Measurements from ENCODE around the gene PLEKHH3. TPM values are rescaled to one million over a fixed set of nuclear protein-coding genes. Genes with fewer than 3 reads are reported as not detected.

PLEKHH3 gene
- total RNA-seq, 2 experiments from 2014 or later, result 0.62 to 0.77 TPM

DNA sequence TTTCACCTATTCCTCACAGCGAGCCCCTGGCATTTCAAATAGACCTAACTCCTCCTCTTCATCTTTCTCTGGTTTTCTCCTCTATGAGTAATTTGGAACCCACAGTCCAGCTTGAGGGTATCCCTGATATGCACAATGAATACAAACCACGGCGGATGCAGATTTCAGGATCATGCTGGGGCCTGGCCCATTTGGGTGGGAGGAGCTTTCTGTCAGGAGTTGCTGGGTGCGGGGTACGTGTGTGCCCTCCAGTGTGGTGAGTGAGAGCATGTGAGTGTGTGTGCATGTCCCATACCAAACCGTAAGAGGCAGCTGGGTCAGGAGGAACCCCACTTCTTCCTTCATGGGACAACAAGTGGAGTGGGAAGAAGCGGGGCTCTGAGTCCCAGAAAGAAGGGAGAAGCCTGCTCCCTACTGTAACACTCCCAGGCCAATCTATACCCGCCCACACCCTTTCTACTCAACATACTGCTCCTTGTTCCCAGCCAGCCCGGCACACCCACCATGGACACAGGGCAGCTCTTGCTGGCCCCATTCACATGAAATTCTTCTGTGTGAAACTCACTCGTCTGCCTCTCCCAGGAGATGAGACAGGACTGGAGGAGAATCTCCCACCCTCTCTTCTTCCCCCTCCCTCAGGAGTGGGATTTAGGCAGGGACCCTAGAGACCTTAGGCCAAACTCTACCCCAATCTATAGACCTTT is 23.9 kb upstream of the PLEKHH3 start:
- intact Hi-C loops (cut with micrococcal nuclease), result loop anchor here (10.0 kb wide), 1 partner anchor 64 kb away; the partner anchor contains the start of gene RAMP2
- Mint-ChIP-seq H3K4me1 (ENCODE audit: low read depth) (peaks cover 11% of the 10 kb centered on the region), H3K27me3 (ENCODE audit: low read depth) (no peaks in the 10 kb centered on the region), H3K27ac (no peak overlapping the region), H3K4me3 (no peak overlapping the region), H3K36me3 (ENCODE audit: low read depth) (peaks cover 28% of the 10 kb centered on the region), H3K9me3 (no peaks in the 10 kb centered on the region)
- CTCF ChIA-PET, result no interaction called here
- no peak for DNase-seq

- H3K9me3 Mint-ChIP-seq, result no peaks in the 10 kb centered on the region
- CTCF ChIA-PET, result interaction anchor here (0.6 kb wide), 1 partner anchor 264 kb away, joined by 3 read pairs; no protein-coding TSS in a partner anchor
- H3K36me3 Mint-ChIP-seq (ENCODE audit: low read depth), result peaks cover 18% of the 10 kb centered on the region
- peaks cover under 1% of the 10 kb centered on the region for H3K4me1 Mint-ChIP-seq (ENCODE audit: low read depth)
- no peaks in the 10 kb centered on the region for H3K27me3 Mint-ChIP-seq (ENCODE audit: low read depth)
- intact Hi-C loops (cut with micrococcal nuclease), result no loop called here
- no peak overlapping the region for H3K4me3 Mint-ChIP-seq
- no peak for DNase-seq
- no peak overlapping the region for H3K27ac Mint-ChIP-seq
These were observed 22.6 kb upstream of the PLEKHH3 start for GRCh38 chr17:42699415-42699740.

GRCh38 chr17:42698736-42699414 is 22.1 kb upstream of the PLEKHH3 start:
- Mint-ChIP-seq H3K4me1 (ENCODE audit: low read depth) (no peaks in the 10 kb centered on the region), H3K27ac (no peak overlapping the region)
- intact Hi-C loops (cut with micrococcal nuclease), result no loop called here

DNA sequence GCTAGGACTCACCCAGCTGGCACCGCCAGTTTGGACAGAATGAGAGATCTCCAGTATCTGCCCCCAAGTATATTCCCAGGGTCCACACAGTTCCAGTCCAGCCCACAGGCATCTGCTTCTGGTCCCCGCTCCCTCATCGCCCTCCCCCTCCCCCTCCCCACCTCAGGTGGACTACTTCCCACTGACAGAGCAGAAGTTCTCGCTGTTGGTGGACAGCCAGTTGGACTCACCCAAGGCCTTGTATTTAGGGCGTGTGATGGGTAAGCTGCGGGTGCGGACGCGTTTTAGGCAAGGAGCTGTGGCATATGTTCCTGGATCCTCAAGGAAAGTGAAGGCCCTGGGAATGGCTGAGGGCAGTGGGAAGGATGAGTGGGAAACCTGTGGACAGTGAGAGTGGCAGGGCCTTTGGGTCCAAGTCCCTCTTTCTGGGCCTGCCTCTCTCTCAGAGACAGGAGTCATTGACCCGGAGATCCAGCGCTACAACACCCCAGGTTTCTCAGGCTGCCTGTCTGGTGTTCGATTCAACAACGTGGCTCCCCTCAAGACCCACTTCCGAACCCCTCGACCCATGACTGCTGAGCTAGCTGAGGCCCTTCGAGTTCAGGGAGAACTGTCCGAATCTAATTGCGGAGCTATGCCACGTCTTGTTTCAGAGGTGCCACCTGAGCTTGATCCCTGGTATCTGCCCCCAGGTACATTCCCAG is 20.5 kb upstream of the PLEKHH3 start:
- CTCF ChIA-PET, result interaction anchor here (0.7 kb wide), 1 partner anchor 14 kb away, joined by 3 read pairs; no protein-coding TSS in a partner anchor
- no peak for DNase-seq
- Mint-ChIP-seq H3K4me1 (ENCODE audit: low read depth) (no peaks in the 10 kb centered on the region), H3K27me3 (ENCODE audit: low read depth) (no peaks in the 10 kb centered on the region), H3K9me3 (no peaks in the 10 kb centered on the region), H3K4me3 (no peak overlapping the region), H3K27ac (no peak overlapping the region), H3K36me3 (ENCODE audit: low read depth) (peaks cover 4% of the 10 kb centered on the region)
- intact Hi-C loops (cut with micrococcal nuclease), result no loop called here

More at GRCh38 chr17:42698736-42699414, 22.1 kb upstream of the PLEKHH3 start:
- H3K9me3 Mint-ChIP-seq, result no peaks in the 10 kb centered on the region
- DNase-seq, result no peak
- H3K36me3 Mint-ChIP-seq (ENCODE audit: low read depth), result peaks cover 15% of the 10 kb centered on the region
- no peaks in the 10 kb centered on the region for H3K27me3 Mint-ChIP-seq (ENCODE audit: low read depth)
- no peak overlapping the region for H3K4me3 Mint-ChIP-seq
- CTCF ChIA-PET, result interaction anchor here (0.6 kb wide), 1 partner anchor 264 kb away, joined by 3 read pairs; no protein-coding TSS in a partner anchor

DNA sequence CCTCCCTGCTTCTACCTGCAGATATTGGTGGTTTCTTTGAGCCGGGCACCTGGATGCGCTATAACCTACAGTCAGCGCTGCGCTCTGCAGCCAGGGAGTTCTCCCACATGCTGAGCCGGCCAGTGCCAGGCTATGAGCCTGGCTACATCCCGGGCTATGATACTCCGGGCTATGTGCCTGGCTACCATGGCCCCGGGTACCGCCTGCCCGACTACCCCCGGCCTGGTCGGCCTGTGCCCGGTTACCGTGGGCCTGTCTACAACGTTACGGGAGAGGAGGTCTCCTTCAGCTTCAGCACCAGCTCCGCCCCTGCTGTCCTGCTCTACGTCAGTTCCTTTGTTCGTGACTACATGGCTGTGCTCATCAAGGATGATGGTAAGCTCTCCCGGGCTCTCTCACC is 18.7 kb upstream of the PLEKHH3 start:
- Mint-ChIP-seq H3K27ac (no peak overlapping the region), H3K4me3 (no peak overlapping the region), H3K4me1 (ENCODE audit: low read depth) (no peaks in the 10 kb centered on the region), H3K9me3 (no peaks in the 10 kb centered on the region), H3K36me3 (ENCODE audit: low read depth) (peaks cover 2% of the 10 kb centered on the region), H3K27me3 (ENCODE audit: low read depth) (no peaks in the 10 kb centered on the region)
- CTCF ChIA-PET, result interaction anchor here (1.0 kb wide), 1 partner anchor 30 kb away, joined by 3 read pairs; no protein-coding TSS in a partner anchor
- DNase-seq, result no peak
- intact Hi-C loops (cut with micrococcal nuclease), result no loop called here

- H3K36me3 Mint-ChIP-seq (ENCODE audit: low read depth), result no peaks in the 10 kb centered on the region
- no peaks in the 10 kb centered on the region for H3K4me1 Mint-ChIP-seq (ENCODE audit: low read depth)
- CTCF ChIA-PET, result no interaction called here
- intact Hi-C loops (cut with micrococcal nuclease), result no loop called here
- H3K27ac Mint-ChIP-seq, result no peak overlapping the region
- no peaks in the 10 kb centered on the region for H3K27me3 Mint-ChIP-seq (ENCODE audit: low read depth)
- DNase-seq, result no peak
- no peak overlapping the region for H3K4me3 Mint-ChIP-seq
- H3K9me3 Mint-ChIP-seq, result no peaks in the 10 kb centered on the region
These were observed 17.7 kb upstream of the PLEKHH3 start for GRCh38 chr17:42694524-42694923.

DNA sequence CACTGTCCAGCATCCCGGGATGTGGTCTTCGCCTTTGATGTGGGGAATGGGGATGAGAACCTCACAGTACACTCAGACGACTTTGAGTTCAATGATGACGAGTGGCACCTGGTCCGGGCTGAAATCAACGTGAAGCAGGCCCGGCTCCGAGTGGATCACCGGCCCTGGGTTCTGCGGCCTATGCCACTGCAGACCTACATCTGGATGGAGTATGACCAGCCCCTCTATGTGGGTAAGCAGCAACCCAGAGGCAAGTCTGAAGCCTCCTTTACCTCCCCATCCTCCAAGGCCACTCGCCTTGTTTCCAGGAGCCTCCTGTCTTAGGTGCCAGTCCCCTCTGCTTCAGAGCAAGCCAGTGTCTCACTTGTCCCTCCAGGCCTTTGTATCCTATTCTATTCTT is 15.7 kb upstream of the PLEKHH3 start:
- no peaks in the 10 kb centered on the region for H3K4me1 Mint-ChIP-seq (ENCODE audit: low read depth)
- H3K4me3 Mint-ChIP-seq, result no peak overlapping the region
- no peak overlapping the region for H3K27ac Mint-ChIP-seq
- CTCF ChIA-PET, result interaction anchor here (0.6 to 0.9 kb wide), 2 partner anchors 12 to 99 kb away, joined by 3 read pairs; no protein-coding TSS in a partner anchor
- no peak for DNase-seq
- no peaks in the 10 kb centered on the region for H3K27me3 Mint-ChIP-seq (ENCODE audit: low read depth)
- H3K9me3 Mint-ChIP-seq, result no peaks in the 10 kb centered on the region
- intact Hi-C loops (cut with micrococcal nuclease), result no loop called here
- no peaks in the 10 kb centered on the region for H3K36me3 Mint-ChIP-seq (ENCODE audit: low read depth)

- H3K4me1 Mint-ChIP-seq (ENCODE audit: low read depth), result no peaks in the 10 kb centered on the region
- CTCF ChIA-PET, result interaction anchor here (1.0 to 1.3 kb wide), 2 partner anchors 10 to 72 kb away, joined by 3 to 4 read pairs; no protein-coding TSS in a partner anchor
- H3K36me3 Mint-ChIP-seq (ENCODE audit: low read depth), result no peaks in the 10 kb centered on the region
- H3K27me3 Mint-ChIP-seq (ENCODE audit: low read depth), result no peaks in the 10 kb centered on the region
- DNase-seq, result no peak
- intact Hi-C loops (cut with micrococcal nuclease), result no loop called here
- H3K27ac Mint-ChIP-seq, result no peak overlapping the region
- no peak overlapping the region for H3K4me3 Mint-ChIP-seq
- no peaks in the 10 kb centered on the region for H3K9me3 Mint-ChIP-seq
These were observed 14.3 kb upstream of the PLEKHH3 start for GRCh38 chr17:42691021-42691545.

DNA sequence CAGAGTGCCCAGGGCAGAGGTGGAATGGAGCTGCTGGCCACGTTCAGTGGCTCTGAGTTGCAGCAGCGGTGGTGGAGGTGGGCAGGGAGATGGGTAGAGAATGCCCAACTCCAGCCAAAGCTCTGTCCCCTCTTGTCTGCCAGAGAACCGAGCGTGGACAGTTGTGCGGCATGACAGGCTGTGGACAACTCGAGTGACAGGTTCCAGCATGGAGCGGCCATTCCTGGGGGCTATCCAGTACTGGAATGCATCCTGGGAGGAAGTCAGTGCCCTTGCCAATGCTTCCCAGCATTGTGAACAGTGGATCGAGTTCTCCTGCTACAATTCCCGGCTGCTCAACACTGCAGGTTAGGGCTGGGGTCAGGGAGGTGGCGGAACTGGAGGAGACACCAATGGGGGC is 13.8 kb upstream of the PLEKHH3 start:
- no peaks in the 10 kb centered on the region for H3K36me3 Mint-ChIP-seq (ENCODE audit: low read depth)
- CTCF ChIA-PET, result interaction anchor here (1.0 to 1.3 kb wide), 2 partner anchors 10 to 73 kb away, joined by 3 to 4 read pairs; no protein-coding TSS in a partner anchor
- no peaks in the 10 kb centered on the region for H3K27me3 Mint-ChIP-seq (ENCODE audit: low read depth)
- intact Hi-C loops (cut with micrococcal nuclease), result no loop called here
- H3K4me3 Mint-ChIP-seq, result no peak overlapping the region
- H3K27ac Mint-ChIP-seq, result no peak overlapping the region
- no peaks in the 10 kb centered on the region for H3K4me1 Mint-ChIP-seq (ENCODE audit: low read depth)
- no peak for DNase-seq
- no peaks in the 10 kb centered on the region for H3K9me3 Mint-ChIP-seq

GRCh38 chr17:42687707-42688320 is 11.0 kb upstream of the PLEKHH3 start:
- intact Hi-C loops (cut with micrococcal nuclease), result no loop called here
- no peak for DNase-seq
- peaks cover 10% of the 10 kb centered on the region for H3K4me1 Mint-ChIP-seq (ENCODE audit: low read depth)
- no peaks in the 10 kb centered on the region for H3K9me3 Mint-ChIP-seq
- no peak overlapping the region for H3K27ac Mint-ChIP-seq
- CTCF ChIA-PET, result interaction anchor here (1.1 kb wide), 1 partner anchor 109 kb away, joined by 3 read pairs; no protein-coding TSS in a partner anchor
- H3K4me3 Mint-ChIP-seq, result no peak overlapping the region
- no peaks in the 10 kb centered on the region for H3K36me3 Mint-ChIP-seq (ENCODE audit: low read depth)
- peaks cover 16% of the 10 kb centered on the region for H3K27me3 Mint-ChIP-seq (ENCODE audit: low read depth)

GRCh38 chr17:42686520-42687128 is 9.8 kb upstream of the PLEKHH3 start:
- no peak overlapping the region for H3K27ac Mint-ChIP-seq
- CTCF ChIA-PET, result interaction anchor here (1.1 kb wide), 1 partner anchor 108 kb away, joined by 3 read pairs; no protein-coding TSS in a partner anchor

More at GRCh38 chr17:42686520-42687128, 9.8 kb upstream of the PLEKHH3 start:
- Mint-ChIP-seq H3K9me3 (no peaks in the 10 kb centered on the region), H3K36me3 (ENCODE audit: low read depth) (no peaks in the 10 kb centered on the region), H3K4me3 (no peak overlapping the region), H3K4me1 (ENCODE audit: low read depth) (peaks cover 20% of the 10 kb centered on the region), H3K27me3 (ENCODE audit: low read depth) (peaks cover 26% of the 10 kb centered on the region)
- intact Hi-C loops (cut with micrococcal nuclease), result no loop called here
- DNase-seq, result no peak

Data from activated naive CD4-positive, alpha-beta T cell treated with anti-CD3 and anti-CD28 coated beads for 36 hours (primary cell).